HUDEP-2 (cell line): Measurements from ENCODE around the gene ZNF618.

ENCODE experiments used
- DNase-seq, 76 experiments: peaks; one replicate each; lab custom pipeline; 2025; ENCODE audit not compliant: unreplicated experiment in 76 of 76; lab: John Stamatoyannopoulos, UW

ZNF618 gene

GRCh38 chr9:114053246-114054005, 177.3 kb downstream of the ZNF618 start:
- no peak for DNase-seq

GRCh38 chr9:114054191-114054690, 178.1 kb downstream of the ZNF618 start:
- DNase-seq = no peak

DNA sequence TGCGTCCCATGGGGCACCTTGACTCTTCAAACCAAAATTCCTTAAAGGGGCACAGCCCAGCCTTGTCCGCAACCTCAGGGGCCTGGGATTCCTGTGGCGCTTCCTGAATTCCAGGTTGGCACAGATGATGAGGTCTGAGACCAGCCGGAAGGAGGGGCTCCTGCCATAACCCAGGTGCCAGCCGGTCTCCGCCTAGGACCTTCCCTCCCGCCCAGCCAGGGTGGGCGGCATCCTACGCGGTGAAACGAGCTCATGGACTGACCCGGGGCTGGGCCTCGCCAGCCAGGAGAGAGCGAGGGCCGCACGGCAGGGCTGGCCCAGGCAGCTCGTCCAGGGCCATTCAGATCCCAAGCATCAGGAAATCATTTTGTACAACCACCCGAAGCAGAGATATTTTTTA, 179.0 kb downstream of the ZNF618 start:
- no peak for DNase-seq

DNA sequence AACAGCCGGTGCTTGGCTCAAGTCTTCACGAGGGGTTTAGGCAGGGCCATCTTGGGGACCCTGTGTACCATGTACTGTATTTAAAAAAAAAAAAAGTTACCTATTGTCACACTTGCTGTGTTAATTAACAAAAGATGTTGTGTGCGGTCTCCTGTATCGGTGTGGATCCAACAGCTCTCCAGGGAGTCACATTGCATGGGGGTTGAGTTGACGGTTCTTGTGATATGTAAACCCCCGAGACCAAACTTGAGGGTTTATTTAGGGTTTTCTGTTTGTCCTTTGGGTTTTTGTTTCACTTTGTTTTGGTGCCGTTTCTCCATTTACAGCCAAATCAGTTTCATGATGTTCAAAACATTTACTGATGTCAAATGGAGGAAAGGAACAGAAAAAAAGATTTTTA, 179.8 kb downstream of the ZNF618 start:
- no peak for DNase-seq

DNA sequence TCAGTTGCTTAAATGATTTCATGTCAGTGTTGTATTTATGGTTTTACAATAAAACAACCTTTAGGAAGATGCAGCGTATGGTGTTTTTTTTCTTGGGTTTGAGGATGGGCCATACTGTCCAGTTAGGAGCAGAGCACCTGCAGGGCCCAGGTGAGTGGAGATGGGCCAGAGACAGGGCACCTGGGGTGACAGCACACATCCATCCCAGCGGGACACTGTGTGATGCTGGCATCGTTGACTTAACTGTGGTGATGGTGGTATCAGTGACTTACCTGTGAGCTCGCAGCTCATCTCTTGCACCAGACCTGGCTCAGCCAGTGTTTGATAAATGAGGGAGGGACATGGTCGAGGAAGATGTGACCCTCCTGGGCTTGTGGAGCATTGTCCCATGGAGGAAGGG, 180.4 kb downstream of the ZNF618 start:
- DNase-seq = no peak

- no peak for DNase-seq
Measured at GRCh38 chr9:114057161-114057885, 181.2 kb downstream of the ZNF618 start.

- DNase-seq = no peak
Measured at GRCh38 chr9:114058688-114059046, 182.6 kb downstream of the ZNF618 start.

- no peak for DNase-seq
Measured at GRCh38 chr9:114059047-114059803, 183.1 kb downstream of the ZNF618 start.

GRCh38 chr9:114060070-114060469, 184.0 kb downstream of the ZNF618 start:
- DNase-seq = no peak

GRCh38 chr9:114060711-114061110, 184.6 kb downstream of the ZNF618 start:
- DNase-seq = no peak

- DNase-seq = no peak
Measured at GRCh38 chr9:114061292-114061691, 185.2 kb downstream of the ZNF618 start.

DNA sequence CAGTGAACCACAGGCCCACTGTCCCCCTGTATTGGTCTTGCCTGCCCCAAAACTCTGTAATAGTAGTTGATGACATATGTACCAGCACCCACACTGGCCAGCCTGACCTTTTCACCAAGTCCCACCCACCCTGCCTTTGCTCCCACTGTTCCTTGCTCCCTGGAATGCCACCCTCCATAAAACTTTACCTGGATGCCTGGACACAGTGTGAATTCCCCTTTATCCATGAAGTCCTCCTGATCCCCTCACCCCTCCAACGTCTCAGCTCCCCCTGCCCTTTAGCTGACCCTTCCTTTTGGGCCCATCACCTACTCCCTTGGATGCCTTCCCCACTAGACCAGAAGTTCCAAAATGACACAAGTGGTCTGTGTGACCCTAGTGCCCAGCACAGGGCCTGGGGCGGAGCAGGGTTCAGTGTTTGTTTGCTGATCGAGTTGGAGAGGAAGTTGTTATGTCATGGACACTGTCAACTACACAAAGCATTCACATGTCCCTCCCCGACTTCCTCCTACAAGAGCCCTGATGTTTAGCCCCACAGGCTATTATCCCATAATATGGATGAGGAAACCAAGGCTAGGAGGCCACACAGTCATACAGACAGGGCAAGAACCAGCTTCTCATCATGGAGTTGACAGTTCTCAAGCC, 185.8 kb downstream of the ZNF618 start:
- no peak for DNase-seq

DNA sequence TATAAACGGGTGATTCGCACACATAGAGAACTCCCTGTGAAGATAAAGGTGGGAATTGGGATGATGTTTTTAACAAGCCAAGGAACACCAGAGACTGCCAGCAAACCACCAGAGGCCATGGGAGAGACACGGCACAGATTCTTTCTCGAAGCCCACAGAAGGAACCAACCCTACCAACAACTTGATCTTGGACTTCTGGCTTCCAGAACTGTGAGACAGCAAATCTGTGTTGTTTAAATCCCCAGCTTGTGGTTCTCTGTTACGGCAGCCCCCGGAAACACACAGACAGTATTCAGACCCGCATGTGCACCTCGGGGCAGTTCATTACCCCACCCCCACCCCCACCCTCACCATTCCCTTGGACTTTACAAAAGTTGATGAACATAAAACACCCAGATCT, 189.2 kb downstream of the ZNF618 start:
- DNase-seq = no peak

DNA sequence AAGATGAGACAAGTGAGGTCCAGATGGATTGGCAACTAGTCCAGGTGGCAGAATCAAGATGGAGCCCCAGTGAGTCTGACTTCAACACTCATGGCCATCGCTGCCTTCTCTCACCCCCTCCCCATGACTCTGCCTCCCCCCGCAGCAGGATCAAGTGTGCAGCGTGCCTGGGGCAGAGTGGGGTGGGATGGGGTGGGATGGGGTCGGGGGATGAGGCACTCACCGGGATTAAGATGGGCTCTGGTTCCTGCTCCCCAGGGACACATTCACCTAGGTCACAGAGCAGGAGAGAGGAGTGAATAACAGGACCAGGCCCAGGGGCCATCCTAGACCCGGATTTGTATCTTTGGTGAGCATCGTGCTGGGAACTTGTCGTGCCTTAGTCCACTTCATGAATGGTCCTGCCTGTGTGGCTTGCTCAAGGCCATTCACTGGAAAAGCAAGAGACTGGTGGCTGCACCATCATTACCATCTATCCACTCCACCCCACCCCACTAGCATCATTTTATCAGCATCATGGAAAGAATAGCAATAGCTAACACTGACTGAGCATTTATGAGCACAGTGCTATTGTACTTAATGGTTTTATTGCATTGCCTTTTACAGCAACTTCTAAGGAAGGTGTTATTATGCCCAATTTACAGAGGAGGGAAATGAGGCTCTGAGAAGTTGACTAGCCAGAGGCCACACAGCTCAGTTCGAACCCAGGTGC, 193.5 kb downstream of the ZNF618 start:
- DNase-seq = no peak

- no peak for DNase-seq
Measured at GRCh38 chr9:114070188-114071103, 194.3 kb downstream of the ZNF618 start.

DNA sequence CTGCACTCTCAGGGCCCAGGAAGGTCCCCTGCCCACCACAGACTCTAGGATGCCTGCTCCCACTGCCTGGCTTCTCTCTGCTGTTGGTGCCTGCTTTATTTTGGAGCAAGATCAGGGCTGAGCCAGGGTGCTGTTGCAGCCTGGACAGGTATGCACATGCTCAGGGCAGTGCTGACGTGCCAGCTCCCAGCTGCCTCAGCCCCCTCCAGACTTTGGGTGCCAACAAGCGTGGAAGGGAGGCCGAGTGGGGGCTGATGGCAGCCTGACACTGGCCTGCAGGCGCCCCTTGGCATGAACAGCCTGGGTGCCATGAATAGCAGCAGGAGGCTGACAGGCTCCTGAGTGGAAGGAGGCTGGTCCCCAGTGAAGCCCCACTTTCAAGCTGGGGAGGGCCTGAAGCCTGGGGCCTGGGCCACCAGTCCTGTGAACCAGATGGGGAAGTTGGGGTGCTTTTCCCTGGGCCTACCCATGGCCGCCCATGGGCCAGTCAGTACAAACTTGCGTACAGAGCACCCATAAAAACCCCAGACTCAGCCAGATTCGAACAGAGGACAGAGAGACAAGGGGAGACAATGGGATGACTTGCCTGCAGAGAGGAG, 195.2 kb downstream of the ZNF618 start:
- no peak for DNase-seq

DNA sequence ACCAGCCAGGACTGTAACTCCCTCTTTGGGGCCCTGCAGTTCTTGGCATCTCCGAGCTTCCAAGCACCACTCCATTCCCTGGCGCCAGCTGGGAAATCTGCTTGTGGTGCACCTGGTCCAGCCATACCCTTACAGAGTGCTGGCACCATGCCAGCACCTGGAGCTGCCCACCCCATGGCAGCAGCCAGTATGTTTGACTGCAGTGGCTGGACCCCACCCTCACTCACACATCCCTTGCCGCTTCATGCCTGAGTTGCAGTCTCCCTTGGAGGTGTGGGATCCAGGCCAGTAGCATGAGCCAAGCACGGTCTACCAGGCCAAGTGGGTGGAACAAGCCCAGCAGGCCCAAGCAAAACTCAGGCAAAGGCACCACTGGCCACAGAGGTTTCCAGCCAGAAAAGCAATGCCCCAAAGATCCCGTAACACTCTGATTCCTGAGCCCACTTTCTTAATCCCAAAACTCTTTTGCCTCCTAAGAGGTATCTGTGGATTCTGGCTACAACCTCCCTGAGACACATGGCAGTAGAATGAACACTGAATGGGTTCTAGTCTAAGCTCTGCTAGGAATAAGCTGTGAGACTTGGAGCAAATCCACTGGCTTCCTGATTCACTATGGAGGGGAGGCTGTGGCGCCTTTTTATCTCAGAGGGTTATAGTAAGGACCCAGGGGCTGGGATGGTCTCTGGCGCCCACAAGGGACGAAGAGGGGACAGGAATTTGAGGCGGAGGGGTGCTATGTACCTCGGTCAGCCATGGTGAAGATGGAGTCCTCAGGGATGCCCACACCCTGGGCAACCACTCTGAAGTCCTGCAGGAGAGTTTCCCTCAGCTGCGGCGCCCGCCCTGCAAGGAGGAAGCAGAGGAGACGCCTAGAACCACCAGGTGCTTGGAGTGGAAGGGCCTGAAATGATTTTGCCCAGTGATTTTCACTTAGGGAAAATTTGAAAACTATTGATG, 196.4 kb downstream of the ZNF618 start:
- no peak for DNase-seq

- no peak for DNase-seq
Measured at GRCh38 chr9:114075602-114076001, 199.5 kb downstream of the ZNF618 start.
